Measurements from ENCODE around the gene SMYD3. TPM values are rescaled to one million over a fixed set of nuclear protein-coding genes. Genes with fewer than 3 reads are reported as not detected.

SMYD3 gene
- total and polyA plus RNA-seq, 10 of the 15 experiments (the other 5 are each of a cell fraction or from before 2014, with no cell fraction given), result 18.3 to 54.0 (median 24.8) TPM

- POLR2A ChIA-PET, result no interaction called here
- no TSS peak for BruUV-seq (replicated peaks)
Observed at GRCh38 chr1:245939756-245940345, 567.2 kb downstream of the SMYD3 start.

More at GRCh38 chr1:245939756-245940345, 567.2 kb downstream of the SMYD3 start:
- Histone ChIP-seq H3K9ac (ENCODE audit: control insufficient read depth, insufficient read depth, low read length) (no peak overlapping the region), H3K9me3 (replicated peaks; ENCODE audit: control insufficient read depth, insufficient read depth, low read length) (no peaks in the 10 kb centered on the region; the same call in 2 of the 3 replicates), H3K4me2 (ENCODE audit: control insufficient read depth, insufficient read depth) (no peak overlapping the region), H3K27ac (ENCODE audit: control insufficient read depth, insufficient read depth) (no peak overlapping the region), H3K27me3 (replicated peaks in 1 of 2; ENCODE audit: control insufficient read depth in 2 of 2, insufficient read depth in 2 of 2, low read length in 1 of 2) (no peaks in the 10 kb centered on the region), H3K36me3 (ENCODE audit: control insufficient read depth in 2 of 2, insufficient read depth in 2 of 2, low read length in 1 of 2) (no peaks in the 10 kb centered on the region), H3K4me1 (ENCODE audit: control insufficient read depth, insufficient read depth, low read length) (no peaks in the 10 kb centered on the region), H4K20me1 (ENCODE audit: control insufficient read depth, insufficient read depth) (no peaks in the 10 kb centered on the region), H3K4me3 (no peak overlapping the region), H2AFZ (ENCODE audit: control insufficient read depth, low read depth, low read length) (no peak overlapping the region), H3K79me2 (ENCODE audit: control insufficient read depth, insufficient read depth, low read length) (no peaks in the 10 kb centered on the region)
- in situ Hi-C loops (cut with MboI) (no loop called here), intact Hi-C loops (cut with micrococcal nuclease; ENCODE audit: unreplicated experiment) (no loop called here)
- DNase-seq (ENCODE audit: low read depth, low spot score) (no peak), FAIRE-seq (no peak), ATAC-seq (no peak; the same call in 2 of the 3 replicates)
- no peak for TF ChIP-seq SRF (IDR thresholded peaks at IDR 0.05; ENCODE audit: low read depth in 2 of 2, low read length in 2 of 2)
- no peak for TF ChIP-seq NBN (IDR thresholded peaks at IDR 0.05)
- TF ChIP-seq IRF3 (IDR thresholded peaks at IDR 0.05), result no peak
- no peak for TF ChIP-seq POLR2AphosphoS2 (IDR thresholded peaks at IDR 0.05; ENCODE audit: low read depth, low read length)
- no peak for TF ChIP-seq CUX1 (IDR thresholded peaks at IDR 0.05; ENCODE audit: insufficient replicate concordance, low read depth, low read length)
- no peak for TF ChIP-seq REST (IDR thresholded peaks at IDR 0.05; ENCODE audit: low read depth, low read length)
- TF ChIP-seq STAT3 (IDR thresholded peaks at IDR 0.05; ENCODE audit: low read depth, low read length), result no peak
- TF ChIP-seq BRCA1 (IDR thresholded peaks at IDR 0.05; ENCODE audit: low read depth, low read length), result no peak
- no peak for TF ChIP-seq EED (IDR thresholded peaks at IDR 0.05; ENCODE audit: low read depth)
- no peak for TF ChIP-seq TCF7 (IDR thresholded peaks at IDR 0.05; ENCODE audit: borderline replicate concordance)
- no peak for TF ChIP-seq ASH2L (IDR thresholded peaks at IDR 0.05; ENCODE audit: borderline replicate concordance, low read depth)
- TF ChIP-seq RBBP5 (conservative IDR thresholded peaks at IDR 0.05), result no peak
- RAD21 ChIA-PET (ENCODE audit: unreplicated experiment), result no interaction called here
- SMC1A ChIA-PET (ENCODE audit: uncharacterized antibody, unreplicated experiment), result interaction anchor here (1.2 to 5.2 kb wide), 2 partner anchors 13 to 42 kb away, joined by 4 to 23 read pairs; no protein-coding TSS in a partner anchor
- CTCF ChIA-PET, result interaction anchor here (1.2 kb wide), 1 partner anchor 48 kb away, joined by 4 read pairs; no protein-coding TSS in a partner anchor
- WGBS (ENCODE audit: insufficient coverage, insufficient replicate concordance, low lambda C conversion rate, missing lambda C conversion rate), result 74% methylated on average over 8 of the region's 8 CpGs
